Endodermal cell (in vitro differentiated cells): Measurements from ENCODE around the gene NCBP2. TPM values are rescaled to one million over a fixed set of nuclear protein-coding genes. Genes with fewer than 3 reads are reported as not detected.

Experiments used
- DNase-seq: peaks from one replicate; pipeline ENCODE4 v3.0.0-alpha.2; 2017
- H3K27ac ChIP-seq: 2 replicates; pipeline ENCODE4 v1.5.1; 2013; ENCODE audit warnings: mild to moderate bottlenecking, low read depth, low read length, moderate library complexity
- H3K27me3 ChIP-seq: 2 replicates; pipeline ENCODE4 v1.6.1; 2013; ENCODE audit warnings: mild to moderate bottlenecking, low read length, moderate library complexity; ENCODE audit not compliant: insufficient read depth, control insufficient read depth, poor library complexity, severe bottlenecking
- H3K36me3 ChIP-seq: 2 replicates; pipeline ENCODE4 v1.7.0; 2013; ENCODE audit warnings: mild to moderate bottlenecking, low read length, moderate library complexity; ENCODE audit not compliant: control insufficient read depth, insufficient read depth
- H3K4me1 ChIP-seq: one replicate; pipeline ENCODE4 v1.7.0; 2013; ENCODE audit warnings: low read length; ENCODE audit not compliant: control insufficient read depth, insufficient read depth
- H3K4me3 ChIP-seq: 2 replicates; pipeline ENCODE4 v1.5.1; 2013; ENCODE audit warnings: mild to moderate bottlenecking, low read length, moderate library complexity
- H3K9ac ChIP-seq: 2 replicates; pipeline ENCODE4 v1.6.1; 2013; ENCODE audit warnings: mild to moderate bottlenecking, low read length, moderate library complexity; ENCODE audit not compliant: poor library complexity, severe bottlenecking; ENCODE audit errors: extremely low read depth
- H3K9me3 ChIP-seq: 2 replicates; pipeline ENCODE4 v1.6.1; 2013; ENCODE audit warnings: mild to moderate bottlenecking, low read length, moderate library complexity; ENCODE audit not compliant: control insufficient read depth
- H3K27ac Mint-ChIP-seq: 2 replicates; pipeline ENCODE4 v1.8.0; 2020; ENCODE audit warnings: mixed read lengths
- H3K27me3 Mint-ChIP-seq: 2 replicates; pipeline ENCODE4 v1.8.0; 2021; ENCODE audit warnings: mild to moderate bottlenecking, mixed read lengths; ENCODE audit not compliant: insufficient read depth
- H3K36me3 Mint-ChIP-seq: 2 replicates; pipeline ENCODE4 v1.8.0; 2020; ENCODE audit warnings: low read depth, mixed read lengths
- H3K4me1 Mint-ChIP-seq: 2 replicates; pipeline ENCODE4 v1.8.0; 2020; ENCODE audit warnings: mixed read lengths
- H3K4me3 Mint-ChIP-seq: 2 replicates; pipeline ENCODE4 v1.8.0; 2020; ENCODE audit warnings: mild to moderate bottlenecking, moderate library complexity, mixed read lengths
- H3K9me3 Mint-ChIP-seq: 2 replicates; pipeline ENCODE4 v1.8.0; 2020; ENCODE audit warnings: mild to moderate bottlenecking, mixed read lengths
- WGBS, 2 experiments: methylation state at CpG; one replicate each; pipeline versions ENCODE4 v1.1.5 to v1.1.7; 2013; ENCODE audit warnings: missing lambda C conversion rate in 2 of 2, mixed read lengths in 1 of 2; ENCODE audit not compliant: insufficient coverage in 1 of 2, insufficient read length in 1 of 2; 5-methylcytosine and 5-hydroxymethylcytosine counted together
- total RNA-seq, 2 donors: library from RNA; stranded (reverse); fragmentation: NEBNext Ultra II Directional in 1 of 2; extraction: Animal tissue kit (Norgen Biotek cat#: 25700) in 1 of 2; gene quantifications; 2 replicates in 1 of 2; 3 replicates in 1 of 2; pipeline ENCODE4 v1.2.1, GENCODE V29; 2021
- TF ChIP-seq, protein P1 (sequence below): fragments of 200-600 bp; sonication (generic); conservative IDR thresholded peaks from 2 replicates; pipeline ENCODE4 v1.5.0; 2021; ENCODE audit warnings: antibody characterized with exemption, mild to moderate bottlenecking

NCBP2 gene
- total RNA-seq, 2 donors from 2014 or later = 74.9 to 97.3 TPM

DNA sequence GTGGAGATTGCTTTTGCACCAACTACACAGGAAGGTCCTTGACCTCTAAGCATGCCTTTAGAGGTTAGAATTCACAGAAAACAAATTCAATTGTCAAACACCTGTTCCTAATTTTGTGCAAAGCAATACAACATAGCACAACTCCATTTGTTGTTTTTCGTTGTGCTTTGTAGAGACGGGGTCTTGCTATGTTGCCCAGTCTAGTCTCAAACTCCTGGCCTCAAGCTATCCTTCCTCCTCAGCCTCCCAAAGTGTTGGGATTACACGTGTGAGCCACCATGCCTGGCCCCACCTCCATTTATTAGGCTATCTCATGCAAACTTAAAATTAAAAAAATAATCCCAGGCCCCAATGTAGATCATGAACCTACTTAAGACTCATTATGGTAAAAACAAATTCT is 6.0 kb downstream of the NCBP2 start:
- Histone ChIP-seq H3K4me1 (no peaks in the 10 kb centered on the region), H3K9ac (no peak overlapping the region), H3K27me3 (no peaks in the 10 kb centered on the region), H3K27ac (no peak overlapping the region), H3K36me3 (peaks cover 92% of the 10 kb centered on the region), H3K9me3 (no peaks in the 10 kb centered on the region), H3K4me3 (no peak overlapping the region)
- H3K27ac Mint-ChIP-seq = no peak overlapping the region
- no peaks in the 10 kb centered on the region for H3K9me3 Mint-ChIP-seq
- 94 to 100% methylated on average over 1 to 3 of the region's 3 CpGs for WGBS, 2 experiments
- H3K27me3 Mint-ChIP-seq = no peaks in the 10 kb centered on the region
- H3K4me3 Mint-ChIP-seq = no peak overlapping the region
- TF ChIP-seq, protein P1, sequence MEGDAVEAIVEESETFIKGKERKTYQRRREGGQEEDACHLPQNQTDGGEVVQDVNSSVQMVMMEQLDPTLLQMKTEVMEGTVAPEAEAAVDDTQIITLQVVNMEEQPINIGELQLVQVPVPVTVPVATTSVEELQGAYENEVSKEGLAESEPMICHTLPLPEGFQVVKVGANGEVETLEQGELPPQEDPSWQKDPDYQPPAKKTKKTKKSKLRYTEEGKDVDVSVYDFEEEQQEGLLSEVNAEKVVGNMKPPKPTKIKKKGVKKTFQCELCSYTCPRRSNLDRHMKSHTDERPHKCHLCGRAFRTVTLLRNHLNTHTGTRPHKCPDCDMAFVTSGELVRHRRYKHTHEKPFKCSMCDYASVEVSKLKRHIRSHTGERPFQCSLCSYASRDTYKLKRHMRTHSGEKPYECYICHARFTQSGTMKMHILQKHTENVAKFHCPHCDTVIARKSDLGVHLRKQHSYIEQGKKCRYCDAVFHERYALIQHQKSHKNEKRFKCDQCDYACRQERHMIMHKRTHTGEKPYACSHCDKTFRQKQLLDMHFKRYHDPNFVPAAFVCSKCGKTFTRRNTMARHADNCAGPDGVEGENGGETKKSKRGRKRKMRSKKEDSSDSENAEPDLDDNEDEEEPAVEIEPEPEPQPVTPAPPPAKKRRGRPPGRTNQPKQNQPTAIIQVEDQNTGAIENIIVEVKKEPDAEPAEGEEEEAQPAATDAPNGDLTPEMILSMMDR = no peak
- no peak for DNase-seq
- H3K36me3 Mint-ChIP-seq = peaks cover 77% of the 10 kb centered on the region
- peaks cover 9% of the 10 kb centered on the region for H3K4me1 Mint-ChIP-seq

DNA sequence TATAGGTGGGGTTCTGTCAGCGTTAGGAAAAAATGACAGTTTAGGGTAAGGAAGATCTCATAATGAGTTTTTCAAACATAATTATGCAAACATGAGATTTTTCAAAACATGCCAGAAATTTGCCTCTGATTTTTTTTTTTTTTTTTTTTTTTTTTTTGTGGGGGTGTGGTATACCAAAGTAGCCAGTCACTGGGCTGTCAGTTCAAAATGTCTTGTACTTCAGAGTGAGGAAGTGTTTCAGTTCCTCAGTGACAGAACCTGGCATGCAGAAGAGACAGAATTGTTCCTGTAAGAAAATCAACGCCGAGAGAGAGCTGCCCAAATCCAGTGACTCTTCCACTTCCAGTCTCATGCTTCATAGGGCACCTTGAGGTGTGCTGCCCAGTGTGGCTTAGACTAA is 9.7 kb downstream of the NCBP2 start:
- Histone ChIP-seq H3K27ac (no peak overlapping the region), H3K4me3 (no peak overlapping the region), H3K9me3 (no peaks in the 10 kb centered on the region), H3K4me1 (no peaks in the 10 kb centered on the region), H3K36me3 (peaks cover 89% of the 10 kb centered on the region), H3K27me3 (no peaks in the 10 kb centered on the region), H3K9ac (no peak overlapping the region)
- H3K36me3 Mint-ChIP-seq = peaks cover 88% of the 10 kb centered on the region
- H3K27ac Mint-ChIP-seq = no peak overlapping the region
- no peaks in the 10 kb centered on the region for H3K27me3 Mint-ChIP-seq
- peaks cover 2% of the 10 kb centered on the region for H3K4me1 Mint-ChIP-seq
- TF ChIP-seq, protein P1 = no peak
- no peak overlapping the region for H3K4me3 Mint-ChIP-seq
- DNase-seq = no peak
- WGBS, 2 experiments = 96% methylated on average over 3 of the region's 3 CpGs; no CpG with 5 or more reads in 1 of the 2 experiments
- no peaks in the 10 kb centered on the region for H3K9me3 Mint-ChIP-seq

DNA sequence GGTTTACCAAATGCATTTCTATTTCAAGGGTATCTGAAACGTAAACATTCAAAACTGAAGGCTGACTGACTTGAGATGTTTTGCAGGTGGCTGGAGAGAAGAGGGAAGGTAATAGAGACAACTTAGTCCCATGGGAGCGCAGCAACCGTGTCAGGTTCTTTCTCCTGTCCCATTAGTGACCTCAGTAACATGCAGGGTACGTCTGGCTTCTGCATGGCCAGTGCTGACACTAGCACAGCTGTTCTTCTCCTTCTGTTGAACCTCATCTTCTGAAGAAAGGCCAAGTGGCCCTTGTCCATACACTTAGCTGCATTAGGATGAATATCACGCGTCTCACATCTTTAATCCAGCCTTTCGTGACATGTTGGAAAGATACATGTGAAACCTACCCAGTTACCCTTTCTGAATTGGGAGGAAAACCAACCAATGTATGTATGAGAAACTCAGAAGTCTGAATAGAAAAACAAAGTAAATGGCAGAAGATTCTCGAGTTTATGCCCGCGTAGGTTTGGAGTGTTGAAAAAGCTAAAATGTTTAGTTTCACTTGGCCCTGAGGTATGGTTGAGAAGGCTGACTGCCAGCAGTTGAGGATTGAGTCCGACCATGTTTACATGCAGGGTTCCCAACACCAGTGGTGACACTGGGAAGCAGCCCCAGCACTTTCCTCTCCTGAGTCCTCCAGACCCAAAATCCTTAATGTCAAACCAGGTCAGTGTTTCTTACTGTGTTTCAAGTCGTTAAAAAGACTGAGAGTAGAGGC is 10.3 kb downstream of the NCBP2 start:
- H3K36me3 Mint-ChIP-seq = peaks cover 82% of the 10 kb centered on the region
- 91 to 96% methylated on average over 12 of the region's 12 CpGs for WGBS, 2 experiments
- H3K27ac ChIP-seq = no peak overlapping the region
- H3K27me3 Mint-ChIP-seq = no peaks in the 10 kb centered on the region
- no peak for DNase-seq
- no peak overlapping the region for H3K9ac ChIP-seq
- H3K9me3 Mint-ChIP-seq = no peaks in the 10 kb centered on the region
- no peaks in the 10 kb centered on the region for H3K27me3 ChIP-seq
- H3K4me3 Mint-ChIP-seq = no peak overlapping the region
- H3K9me3 ChIP-seq = no peaks in the 10 kb centered on the region
- no peak overlapping the region for H3K27ac Mint-ChIP-seq
- H3K4me1 ChIP-seq = no peaks in the 10 kb centered on the region
- TF ChIP-seq, protein P1 = no peak
- peaks cover 83% of the 10 kb centered on the region for H3K36me3 ChIP-seq
- H3K4me1 Mint-ChIP-seq = peaks cover 2% of the 10 kb centered on the region
- H3K4me3 ChIP-seq = no peak overlapping the region
